Measurements from ENCODE around the gene TCF21.

Gene TCF21

GRCh38 chr6:133873538-133873937 is 15.4 kb upstream of the TCF21 start:
- H3K27ac ChIP-seq, result no peak overlapping the region
- no peak overlapping the region for H3K4me2 ChIP-seq (ENCODE audit: low read length)
- TF ChIP-seq, protein P1, sequence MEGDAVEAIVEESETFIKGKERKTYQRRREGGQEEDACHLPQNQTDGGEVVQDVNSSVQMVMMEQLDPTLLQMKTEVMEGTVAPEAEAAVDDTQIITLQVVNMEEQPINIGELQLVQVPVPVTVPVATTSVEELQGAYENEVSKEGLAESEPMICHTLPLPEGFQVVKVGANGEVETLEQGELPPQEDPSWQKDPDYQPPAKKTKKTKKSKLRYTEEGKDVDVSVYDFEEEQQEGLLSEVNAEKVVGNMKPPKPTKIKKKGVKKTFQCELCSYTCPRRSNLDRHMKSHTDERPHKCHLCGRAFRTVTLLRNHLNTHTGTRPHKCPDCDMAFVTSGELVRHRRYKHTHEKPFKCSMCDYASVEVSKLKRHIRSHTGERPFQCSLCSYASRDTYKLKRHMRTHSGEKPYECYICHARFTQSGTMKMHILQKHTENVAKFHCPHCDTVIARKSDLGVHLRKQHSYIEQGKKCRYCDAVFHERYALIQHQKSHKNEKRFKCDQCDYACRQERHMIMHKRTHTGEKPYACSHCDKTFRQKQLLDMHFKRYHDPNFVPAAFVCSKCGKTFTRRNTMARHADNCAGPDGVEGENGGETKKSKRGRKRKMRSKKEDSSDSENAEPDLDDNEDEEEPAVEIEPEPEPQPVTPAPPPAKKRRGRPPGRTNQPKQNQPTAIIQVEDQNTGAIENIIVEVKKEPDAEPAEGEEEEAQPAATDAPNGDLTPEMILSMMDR (IDR thresholded peaks at IDR 0.05), result no peak
- no peak overlapping the region for H3K9ac ChIP-seq
- H3K27me3 ChIP-seq (ENCODE audit: control insufficient read depth, insufficient read depth, low read length), result peaks cover 4% of the 10 kb centered on the region
- no peak overlapping the region for H3K4me3 ChIP-seq (ENCODE audit: low read depth, low read length)
- H2AFZ ChIP-seq, result no peak overlapping the region
- H3K9me3 ChIP-seq (ENCODE audit: control insufficient read depth, low read length), result no peaks in the 10 kb centered on the region
- H3K36me3 ChIP-seq (ENCODE audit: control insufficient read depth, insufficient read depth, low read length), result no peaks in the 10 kb centered on the region
- H3K79me2 ChIP-seq, result no peaks in the 10 kb centered on the region
- no peaks in the 10 kb centered on the region for H3K4me1 ChIP-seq

DNA sequence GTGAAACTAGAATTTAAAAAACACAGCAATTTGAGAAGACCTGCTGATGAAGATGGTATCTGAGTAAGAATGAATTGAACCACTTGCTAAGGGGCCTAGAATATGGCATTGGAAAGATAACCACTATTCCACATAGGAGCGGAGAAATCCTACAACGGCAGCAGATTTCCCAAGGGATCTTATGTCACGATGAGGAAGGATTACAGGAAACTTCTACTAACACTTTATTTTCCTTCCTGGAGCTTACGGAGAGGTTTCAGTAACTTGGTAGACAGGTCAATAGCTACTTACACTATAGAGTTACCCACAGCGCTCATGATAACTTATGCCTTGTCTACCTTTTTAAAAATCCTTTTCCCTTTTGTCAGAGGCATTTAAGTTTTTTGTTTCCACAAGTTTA is 11.8 kb upstream of the TCF21 start:
- no peaks in the 10 kb centered on the region for H3K4me1 ChIP-seq

GRCh38 chr6:133880006-133880405 is 8.9 kb upstream of the TCF21 start:
- TF ChIP-seq, protein P1 (IDR thresholded peaks at IDR 0.05), result no peak

More for the DNA sequence above, 11.8 kb upstream of the TCF21 start:
- Histone ChIP-seq H2AFZ (no peak overlapping the region), H3K27ac (no peak overlapping the region), H3K79me2 (no peaks in the 10 kb centered on the region), H3K4me3 (ENCODE audit: low read depth, low read length) (no peak overlapping the region), H3K36me3 (ENCODE audit: control insufficient read depth, insufficient read depth, low read length) (no peaks in the 10 kb centered on the region), H3K27me3 (ENCODE audit: control insufficient read depth, insufficient read depth, low read length) (peaks cover 4% of the 10 kb centered on the region), H3K9me3 (ENCODE audit: control insufficient read depth, low read length) (no peaks in the 10 kb centered on the region), H3K9ac (no peak overlapping the region), H3K4me2 (ENCODE audit: low read length) (no peak overlapping the region)
- TF ChIP-seq, protein P1 (IDR thresholded peaks at IDR 0.05), result no peak

DNA sequence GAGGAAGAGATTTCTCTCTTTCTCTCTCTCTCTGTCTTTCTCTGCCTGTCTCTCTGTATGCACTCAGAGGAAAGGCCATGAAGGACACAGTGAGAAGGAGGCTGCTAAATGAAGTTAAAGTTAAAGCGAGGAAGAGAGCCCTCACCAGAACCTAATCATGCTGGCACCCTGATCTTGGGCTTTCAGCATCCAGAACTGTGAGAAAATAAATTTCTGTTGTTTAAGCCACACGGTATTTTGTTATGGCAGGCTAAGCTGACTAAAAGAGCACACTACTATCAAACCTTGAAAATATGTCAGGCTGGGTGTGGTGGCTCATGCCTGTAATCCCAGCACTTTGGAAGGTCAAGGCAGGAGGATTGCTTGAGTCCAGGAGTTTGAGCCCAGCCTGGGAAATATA is 8.0 kb upstream of the TCF21 start:
- H3K79me2 ChIP-seq, result no peaks in the 10 kb centered on the region
- no peak overlapping the region for H3K4me2 ChIP-seq (ENCODE audit: low read length)
- H3K27ac ChIP-seq, result no peak overlapping the region
- H3K9ac ChIP-seq, result no peak overlapping the region
- H3K4me1 ChIP-seq, result no peaks in the 10 kb centered on the region
- no peaks in the 10 kb centered on the region for H3K9me3 ChIP-seq (ENCODE audit: control insufficient read depth, low read length)
- H3K27me3 ChIP-seq (ENCODE audit: control insufficient read depth, insufficient read depth, low read length), result no peaks in the 10 kb centered on the region
- H3K4me3 ChIP-seq (ENCODE audit: low read depth, low read length), result no peak overlapping the region
- H2AFZ ChIP-seq, result no peak overlapping the region
- H3K36me3 ChIP-seq (ENCODE audit: control insufficient read depth, insufficient read depth, low read length), result no peaks in the 10 kb centered on the region
- TF ChIP-seq, protein P1 (IDR thresholded peaks at IDR 0.05), result no peak

More at GRCh38 chr6:133880006-133880405, 8.9 kb upstream of the TCF21 start:
- Histone ChIP-seq H3K4me3 (ENCODE audit: low read depth, low read length) (no peak overlapping the region), H3K79me2 (no peaks in the 10 kb centered on the region), H3K9ac (no peak overlapping the region), H2AFZ (no peak overlapping the region), H3K4me2 (ENCODE audit: low read length) (no peak overlapping the region), H3K36me3 (ENCODE audit: control insufficient read depth, insufficient read depth, low read length) (no peaks in the 10 kb centered on the region), H3K4me1 (no peaks in the 10 kb centered on the region), H3K27me3 (ENCODE audit: control insufficient read depth, insufficient read depth, low read length) (no peaks in the 10 kb centered on the region), H3K9me3 (ENCODE audit: control insufficient read depth, low read length) (no peaks in the 10 kb centered on the region), H3K27ac (no peak overlapping the region)

GRCh38 chr6:133886104-133886775 is 2.7 kb upstream of the TCF21 start:
- no peak overlapping the region for H3K4me2 ChIP-seq (ENCODE audit: low read length)
- H3K9me3 ChIP-seq (ENCODE audit: control insufficient read depth, low read length), result no peaks in the 10 kb centered on the region
- H3K4me1 ChIP-seq, result no peaks in the 10 kb centered on the region
- H3K9ac ChIP-seq, result no peak overlapping the region
- no peak overlapping the region for H2AFZ ChIP-seq
- no peaks in the 10 kb centered on the region for H3K36me3 ChIP-seq (ENCODE audit: control insufficient read depth, insufficient read depth, low read length)
- TF ChIP-seq, protein P1 (IDR thresholded peaks at IDR 0.05), result no peak
- H3K4me3 ChIP-seq (ENCODE audit: low read depth, low read length), result no peak overlapping the region
- no peaks in the 10 kb centered on the region for H3K79me2 ChIP-seq
- H3K27ac ChIP-seq, result no peak overlapping the region
- H3K27me3 ChIP-seq (ENCODE audit: control insufficient read depth, insufficient read depth, low read length), result peaks cover 11% of the 10 kb centered on the region
